HepG2 (cell line): ENCODE measurements around the gene TNFAIP2. TPM values are rescaled to one million over a fixed set of nuclear protein-coding genes. Genes with fewer than 3 reads are reported as not detected.

ENCODE experiments used
- ATAC-seq: fragments of 200-7000 bp; cut with Tn5 transposase; 3 replicates; pipeline ENCODE4 v1.9.1; 2020; ENCODE audit warnings: mild to moderate bottlenecking, moderate library complexity
- BruUV-seq: library from RNA; stranded (reverse); fragments of 400-500 nt; replicated peaks from 2 replicates; lab custom pipeline; 2021; lab: Mats Ljungman, UMichigan
- CTCF ChIA-PET: fragments of 300-600 bp; formaldehyde crosslinking; extraction: SDS; loops from one replicate; lab custom pipeline; 2021; ENCODE audit warnings: low total read pairs, inconsistent platforms, low intra/inter-chr PET ratio; lab: Yijun Ruan, JAX
- POLR2A ChIA-PET: fragments of 350-600 bp; sonication (Branson Sonifier 250); formaldehyde crosslinking; loops from one replicate; lab custom pipeline; 2020; ENCODE audit warnings: antibody characterized with exemption, inconsistent platforms; lab: Yijun Ruan, JAX
- DNase-seq: peaks from one replicate; pipeline ENCODE4 v3.0.0-alpha.2; 2015; ENCODE audit warnings: low spot score
- FAIRE-seq: peaks from 3 replicates; lab custom pipeline; 2011; peaks lifted over from hg19 to GRCh38; lab: Jason Lieb, UNC
- H2AFZ ChIP-seq: one replicate; pipeline ENCODE4 v1.6.1; 2011; ENCODE audit warnings: low read length, inconsistent platforms
- H3K27ac ChIP-seq: fragments of 300-600 bp; 3 replicates; pipeline ENCODE4 v1.8.0; 2011; ENCODE audit warnings: mixed run types, mild to moderate bottlenecking, mixed read lengths, low read length, inconsistent platforms; ENCODE audit not compliant: insufficient read depth; ENCODE audit errors: extremely low read length
- H3K27me3 ChIP-seq, 2 experiments: fragments of 200-600 bp in 1 of 2; 2 replicates in 1 of 2; 3 replicates in 1 of 2; pipeline versions ENCODE4 v1.6.0 to v1.8.0; 2011; ENCODE audit warnings: low read length in 2 of 2, mild to moderate bottlenecking in 2 of 2, moderate library complexity in 2 of 2, inconsistent platforms in 1 of 2; ENCODE audit not compliant: insufficient read depth in 2 of 2, control insufficient read depth in 1 of 2
- H3K36me3 ChIP-seq, 2 experiments: fragments of 200-600 bp in 1 of 2; replicated peaks in 1 of 2; 2 replicates in 1 of 2; 3 replicates in 1 of 2; pipeline versions ENCODE4 v1.5.1 to v1.8.0; 2011; ENCODE audit warnings: low read length in 2 of 2, inconsistent platforms in 1 of 2; ENCODE audit not compliant: insufficient read depth in 2 of 2, control insufficient read depth in 1 of 2
- H3K4me1 ChIP-seq: 2 replicates; pipeline ENCODE4 v1.5.1; 2012; ENCODE audit warnings: low read length, inconsistent platforms; ENCODE audit not compliant: insufficient read depth
- H3K4me2 ChIP-seq: 2 replicates; pipeline ENCODE4 v1.6.0; 2011; ENCODE audit warnings: low read depth, low read length, inconsistent platforms
- H3K4me3 ChIP-seq, 3 experiments: fragments of 200-600 bp in 1 of 3; sonication (generic), shearing (Covaris generic) in 1 of 3; replicated peaks in 1 of 3; 2 replicates each; pipeline ENCODE4 v1.5.1; 2011 to 2016; ENCODE audit warnings: low read length in 3 of 3, inconsistent platforms in 2 of 3, low read depth in 2 of 3, mild to moderate bottlenecking in 2 of 3, control low read depth in 1 of 3, mixed read lengths in 1 of 3; ENCODE audit not compliant: insufficient read depth in 1 of 3
- H3K79me2 ChIP-seq: one replicate; pipeline ENCODE4 v1.6.1; 2011; ENCODE audit warnings: low read length, inconsistent platforms; ENCODE audit not compliant: insufficient read depth
- H3K9ac ChIP-seq: 2 replicates; pipeline ENCODE4 v1.6.0; 2011; ENCODE audit warnings: mild to moderate bottlenecking, low read depth, low read length, inconsistent platforms; ENCODE audit not compliant: insufficient read depth
- H3K9me3 ChIP-seq: 2 replicates; pipeline ENCODE4 v1.5.1; 2012; ENCODE audit warnings: mild to moderate bottlenecking, low read length
- H4K20me1 ChIP-seq: 2 replicates; pipeline ENCODE4 v1.6.0; 2011; ENCODE audit warnings: inconsistent platforms, mild to moderate bottlenecking, low read length, moderate library complexity; ENCODE audit not compliant: insufficient read depth
- ARNT ChIP-seq: fragments of 450-650 bp; IDR thresholded peaks from 2 replicates; pipeline ENCODE4 v1.6.1; 2017
- FOXA3 ChIP-seq: IDR thresholded peaks from 2 replicates; pipeline ENCODE4 v1.6.1; 2016; ENCODE audit warnings: missing genetic modification reagents, missing compliant biosample characterization
- KMT2B ChIP-seq: IDR thresholded peaks from 2 replicates; pipeline ENCODE4 v1.6.1; 2016; ENCODE audit warnings: missing genetic modification reagents, missing compliant biosample characterization
- MYC ChIP-seq: sonication (generic); formaldehyde crosslinking; IDR thresholded peaks from 2 replicates; pipeline ENCODE4 v1.9.0; 2021; ENCODE audit warnings: missing genetic modification reagents, borderline replicate concordance
- NCOR1 ChIP-seq: fragments of 200-600 bp; sonication (generic); IDR thresholded peaks from 2 replicates; pipeline ENCODE4 v1.7.0; 2017; ENCODE audit warnings: antibody characterized with exemption, low read length, borderline replicate concordance
- USF2 ChIP-seq, 2 experiments: sonication (generic) in 1 of 2; formaldehyde crosslinking in 1 of 2; IDR thresholded peaks; 2 replicates each; pipeline versions ENCODE4 v1.5.1 to v1.6.1; 2011 to 2020; ENCODE audit warnings: borderline replicate concordance in 1 of 2, low read depth in 1 of 2, low read length in 1 of 2, mild to moderate bottlenecking in 1 of 2, missing genetic modification reagents in 1 of 2, moderate library complexity in 1 of 2
- ZNF205 ChIP-seq: IDR thresholded peaks from 2 replicates; pipeline ENCODE4 v1.6.1; 2018; ENCODE audit warnings: missing biosample characterization, missing genetic modification reagents
- ZNF256 ChIP-seq: sonication (generic); formaldehyde crosslinking; conservative IDR thresholded peaks from 2 replicates; pipeline ENCODE4 v1.4.0; 2020; ENCODE audit warnings: missing genetic modification reagents
- ZNF564 ChIP-seq: sonication (generic); formaldehyde crosslinking; IDR thresholded peaks from 2 replicates; pipeline ENCODE4 v1.8.1; 2023; ENCODE audit warnings: mild to moderate bottlenecking, missing genetic modification reagents
- WGBS: methylation state at CpG from one replicate; pipeline ENCODE4 v1.1.6; 2017; ENCODE audit warnings: low lambda C conversion rate; 5-methylcytosine and 5-hydroxymethylcytosine counted together
- in situ Hi-C: cut with HindIII; loops from 2 replicates; pipeline ENCODE4 v1.10.0; 2017; ENCODE audit warnings: low pct_unique_long_range_greater_than_20kb; ENCODE audit not compliant: extremely low pct_ligation_motif_present
- intact Hi-C: fragments of 100-400 bp; cut with micrococcal nuclease; formaldehyde crosslinking; loops from one replicate; pipeline ENCODE4 v1.10.0; 2022; ENCODE audit not compliant: unreplicated experiment
- polyA plus RNA-seq, 8 experiments: library from polyadenylated mRNA; depleted of rRNA in 3 of 8; stranded (reverse) in 7 of 8; unstranded in 1 of 8; fragments of >200 nt; fragmentation: Illumina TruSeq in 4 of 8; extraction: Trizol in 4 of 8; gene quantifications; 2 replicates each; pipeline versions ENCODE4 v1.2.1 to v1.2.3, GENCODE V29; 2011 to 2016; ENCODE audit warnings: low read depth in 4 of 8, missing spikeins in 1 of 8, mixed read lengths in 1 of 8; ENCODE audit not compliant: insufficient read depth in 1 of 8
- total RNA-seq, 5 experiments: library from RNA; depleted of rRNA; stranded (reverse); fragments of >200 nt; fragmentation: Illumina TruSeq; extraction: Trizol; gene quantifications; 2 replicates each; pipeline ENCODE4 v1.2.3, GENCODE V29; 2016; ENCODE audit warnings: low read depth in 1 of 5
- TF ChIP-seq, protein P1 (sequence below): sonication (generic); formaldehyde crosslinking; IDR thresholded peaks from 2 replicates; pipeline ENCODE4 v1.4.0; 2020; ENCODE audit warnings: missing genetic modification reagents, borderline replicate concordance
- TF ChIP-seq, protein P2 (sequence below): sonication (generic); formaldehyde crosslinking; IDR thresholded peaks from 2 replicates; pipeline ENCODE4 v1.4.0; 2020; ENCODE audit warnings: missing genetic modification reagents

Gene TNFAIP2
- total and polyA plus RNA-seq, 2 of the 13 experiments (the other 11 are each of a cell fraction or from before 2014, with no cell fraction given), result 0.46 to 1.5 TPM

- ATAC-seq (peak; percentile 64), DNase-seq (peak; percentile 42), FAIRE-seq (no peak)
- H3K9ac ChIP-seq, result no peak overlapping the region
- peaks cover 44% of the 10 kb centered on the region for H3K4me1 ChIP-seq
- H4K20me1 ChIP-seq, result no peaks in the 10 kb centered on the region; the same call in 1 of the 2 replicates
- in situ Hi-C loops, result no loop called here
- no peak overlapping the region for H3K27ac ChIP-seq
- H3K27me3 ChIP-seq, result peaks cover 2 to 28% of the 10 kb centered on the region in 2 experiments; a peak in 3 of 5 replicates
- H3K9me3 ChIP-seq, result no peaks in the 10 kb centered on the region
- no peaks in the 10 kb centered on the region for H3K79me2 ChIP-seq
- H3K36me3 ChIP-seq, result no peaks in the 10 kb centered on the region
- ChIA-PET POLR2A (interaction anchor here (0.6 to 1.2 kb wide), 3 partner anchors 17 to 109 kb away, joined by 3 to 4 read pairs (median 3); no protein-coding TSS in a partner anchor), CTCF (no interaction called here)
- H3K4me3 ChIP-seq, result no peak overlapping the region; a peak in 1 of 6 replicates
- intact Hi-C loops, result no loop called here
- H3K4me2 ChIP-seq, result peak overlapping the region; percentile 32
- no peak overlapping the region for H2AFZ ChIP-seq
- no TSS peak for BruUV-seq
- 36% methylated on average over 11 of the region's 26 CpGs for WGBS
- TF ChIP-seq ZNF564 (CRISPR knock-in tag), result no peak
- TF ChIP-seq ZNF205 (CRISPR knock-in tag), result no peak
- TF ChIP-seq MYC (CRISPR knock-in tag), result no peak
- no peak for TF ChIP-seq USF2 (IDR thresholded peaks at IDR 0.05; ENCODE audit: low read depth, low read length)
- TF ChIP-seq USF2 (CRISPR knock-in tag; IDR thresholded peaks at IDR 0.05; ENCODE audit: borderline replicate concordance), result no peak
- TF ChIP-seq, protein P1, sequence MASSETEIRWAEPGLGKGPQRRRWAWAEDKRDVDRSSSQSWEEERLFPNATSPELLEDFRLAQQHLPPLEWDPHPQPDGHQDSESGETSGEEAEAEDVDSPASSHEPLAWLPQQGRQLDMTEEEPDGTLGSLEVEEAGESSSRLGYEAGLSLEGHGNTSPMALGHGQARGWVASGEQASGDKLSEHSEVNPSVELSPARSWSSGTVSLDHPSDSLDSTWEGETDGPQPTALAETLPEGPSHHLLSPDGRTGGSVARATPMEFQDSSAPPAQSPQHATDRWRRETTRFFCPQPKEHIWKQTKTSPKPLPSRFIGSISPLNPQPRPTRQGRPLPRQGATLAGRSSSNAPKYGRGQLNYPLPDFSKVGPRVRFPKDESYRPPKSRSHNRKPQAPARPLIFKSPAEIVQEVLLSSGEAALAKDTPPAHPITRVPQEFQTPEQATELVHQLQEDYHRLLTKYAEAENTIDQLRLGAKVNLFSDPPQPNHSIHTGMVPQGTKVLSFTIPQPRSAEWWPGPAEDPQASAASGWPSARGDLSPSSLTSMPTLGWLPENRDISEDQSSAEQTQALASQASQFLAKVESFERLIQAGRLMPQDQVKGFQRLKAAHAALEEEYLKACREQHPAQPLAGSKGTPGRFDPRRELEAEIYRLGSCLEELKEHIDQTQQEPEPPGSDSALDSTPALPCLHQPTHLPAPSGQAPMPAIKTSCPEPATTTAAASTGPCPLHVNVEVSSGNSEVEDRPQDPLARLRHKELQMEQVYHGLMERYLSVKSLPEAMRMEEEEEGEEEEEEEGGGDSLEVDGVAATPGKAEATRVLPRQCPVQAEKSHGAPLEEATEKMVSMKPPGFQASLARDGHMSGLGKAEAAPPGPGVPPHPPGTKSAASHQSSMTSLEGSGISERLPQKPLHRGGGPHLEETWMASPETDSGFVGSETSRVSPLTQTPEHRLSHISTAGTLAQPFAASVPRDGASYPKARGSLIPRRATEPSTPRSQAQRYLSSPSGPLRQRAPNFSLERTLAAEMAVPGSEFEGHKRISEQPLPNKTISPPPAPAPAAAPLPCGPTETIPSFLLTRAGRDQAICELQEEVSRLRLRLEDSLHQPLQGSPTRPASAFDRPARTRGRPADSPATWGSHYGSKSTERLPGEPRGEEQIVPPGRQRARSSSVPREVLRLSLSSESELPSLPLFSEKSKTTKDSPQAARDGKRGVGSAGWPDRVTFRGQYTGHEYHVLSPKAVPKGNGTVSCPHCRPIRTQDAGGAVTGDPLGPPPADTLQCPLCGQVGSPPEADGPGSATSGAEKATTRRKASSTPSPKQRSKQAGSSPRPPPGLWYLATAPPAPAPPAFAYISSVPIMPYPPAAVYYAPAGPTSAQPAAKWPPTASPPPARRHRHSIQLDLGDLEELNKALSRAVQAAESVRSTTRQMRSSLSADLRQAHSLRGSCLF, result no peak
- TF ChIP-seq FOXA3 (CRISPR knock-in tag), result peak; percentile 60; the same call in 1 of the 2 replicates
- TF ChIP-seq NCOR1, result no peak
- TF ChIP-seq ARNT, result no peak
- no peak for TF ChIP-seq KMT2B (CRISPR knock-in tag)
- no peak for TF ChIP-seq ZNF256 (CRISPR knock-in tag)
- TF ChIP-seq, protein P2, sequence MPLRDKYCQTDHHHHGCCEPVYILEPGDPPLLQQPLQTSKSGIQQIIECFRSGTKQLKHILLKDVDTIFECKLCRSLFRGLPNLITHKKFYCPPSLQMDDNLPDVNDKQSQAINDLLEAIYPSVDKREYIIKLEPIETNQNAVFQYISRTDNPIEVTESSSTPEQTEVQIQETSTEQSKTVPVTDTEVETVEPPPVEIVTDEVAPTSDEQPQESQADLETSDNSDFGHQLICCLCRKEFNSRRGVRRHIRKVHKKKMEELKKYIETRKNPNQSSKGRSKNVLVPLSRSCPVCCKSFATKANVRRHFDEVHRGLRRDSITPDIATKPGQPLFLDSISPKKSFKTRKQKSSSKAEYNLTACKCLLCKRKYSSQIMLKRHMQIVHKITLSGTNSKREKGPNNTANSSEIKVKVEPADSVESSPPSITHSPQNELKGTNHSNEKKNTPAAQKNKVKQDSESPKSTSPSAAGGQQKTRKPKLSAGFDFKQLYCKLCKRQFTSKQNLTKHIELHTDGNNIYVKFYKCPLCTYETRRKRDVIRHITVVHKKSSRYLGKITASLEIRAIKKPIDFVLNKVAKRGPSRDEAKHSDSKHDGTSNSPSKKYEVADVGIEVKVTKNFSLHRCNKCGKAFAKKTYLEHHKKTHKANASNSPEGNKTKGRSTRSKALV (CRISPR knock-in tag), result no peak
These were observed 12.3 kb downstream of the TNFAIP2 start for GRCh38 chr14:103135333-103136260.
